ENCODE measurements around the gene IFI6. TPM values are rescaled to one million over a fixed set of nuclear protein-coding genes. Genes with fewer than 3 reads are reported as not detected.
A peak's percentile ranks its signal among the peaks of the same experiment; 100 is the strongest.
"Not testable (repeated sequence)": the region's sequence is repeated elsewhere in the genome, so short reads cannot be mapped to it uniquely, and the experiment has no call there.

IFI6 gene
- total RNA-seq, 2 donors from 2014 or later: 18.0 to 25.1 TPM

- no peaks in the 10 kb centered on the region for H3K9me3 ChIP-seq
- H3K27me3 ChIP-seq: peaks cover 23% of the 10 kb centered on the region
- H3K27ac ChIP-seq: peak overlapping the region; percentile 23
- DNase-seq: no peak
- no peak for TF ChIP-seq CTCF (IDR thresholded peaks at IDR 0.05)
- H3K4me3 ChIP-seq: no peak overlapping the region
- no peak overlapping the region for H3K9ac ChIP-seq (ENCODE audit: low read depth in 2 of 2, low read length in 2 of 2)
- no peaks in the 10 kb centered on the region for H3K36me3 ChIP-seq
- intact Hi-C loops (cut with DNase I): no loop called here
- H3K4me1 ChIP-seq: no peaks in the 10 kb centered on the region
Measured at GRCh38 chr1:27633298-27633610, 38.7 kb downstream of the IFI6 start.

DNA sequence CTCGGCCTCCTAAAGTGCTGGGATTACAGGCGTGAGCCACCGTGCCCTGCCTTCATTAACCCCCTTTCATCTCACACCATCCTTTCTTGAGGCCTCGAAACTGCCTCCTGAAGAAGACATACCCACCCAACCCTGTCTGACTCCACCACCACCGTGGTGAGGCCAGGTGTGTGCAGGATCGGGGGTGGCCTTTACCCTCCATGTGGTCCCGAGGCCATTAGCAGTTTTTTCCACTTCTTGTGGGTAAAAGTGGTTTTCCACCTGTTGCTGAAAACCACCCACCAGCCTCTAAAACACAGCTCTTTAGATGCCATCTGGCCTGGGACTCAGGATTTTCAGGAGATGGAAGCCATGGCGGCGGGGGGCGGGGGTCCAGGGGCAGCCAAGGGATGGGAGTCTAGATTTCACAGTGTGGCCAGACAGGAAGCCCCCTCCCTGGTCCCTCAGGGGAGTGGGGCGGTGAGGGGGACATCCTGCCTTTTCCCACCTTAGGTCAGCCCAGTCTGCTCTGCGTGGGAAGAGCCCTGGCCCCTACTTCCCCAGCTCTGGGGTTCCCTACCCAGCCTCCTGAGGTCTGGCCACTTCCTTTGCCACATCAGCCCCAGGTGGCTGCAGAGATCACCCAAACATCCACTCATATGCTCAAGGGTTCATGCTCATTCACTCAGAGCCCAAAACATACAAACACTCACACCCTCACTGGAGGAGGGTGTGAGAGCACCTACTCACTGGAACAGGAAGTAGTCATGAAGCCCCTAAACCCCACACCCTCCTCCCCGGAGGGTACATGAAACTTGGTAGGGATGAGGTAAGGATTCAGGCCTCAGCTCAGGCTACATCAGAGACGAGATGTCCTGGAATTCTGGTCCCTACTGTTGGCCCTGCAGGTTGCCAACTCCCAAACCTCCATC, 39.4 kb downstream of the IFI6 start:
- peak overlapping the region; percentile 23 for H3K27ac ChIP-seq
- no peaks in the 10 kb centered on the region for H3K36me3 ChIP-seq
- peaks cover 23% of the 10 kb centered on the region for H3K27me3 ChIP-seq
- no peak overlapping the region for H3K9ac ChIP-seq (ENCODE audit: low read depth in 2 of 2, low read length in 2 of 2)
- TF ChIP-seq CTCF (IDR thresholded peaks at IDR 0.05): no peak
- no peak overlapping the region for H3K4me3 ChIP-seq
- H3K9me3 ChIP-seq: no peaks in the 10 kb centered on the region
- DNase-seq: no peak
- intact Hi-C loops (cut with DNase I): no loop called here
- H3K4me1 ChIP-seq: no peaks in the 10 kb centered on the region

DNA sequence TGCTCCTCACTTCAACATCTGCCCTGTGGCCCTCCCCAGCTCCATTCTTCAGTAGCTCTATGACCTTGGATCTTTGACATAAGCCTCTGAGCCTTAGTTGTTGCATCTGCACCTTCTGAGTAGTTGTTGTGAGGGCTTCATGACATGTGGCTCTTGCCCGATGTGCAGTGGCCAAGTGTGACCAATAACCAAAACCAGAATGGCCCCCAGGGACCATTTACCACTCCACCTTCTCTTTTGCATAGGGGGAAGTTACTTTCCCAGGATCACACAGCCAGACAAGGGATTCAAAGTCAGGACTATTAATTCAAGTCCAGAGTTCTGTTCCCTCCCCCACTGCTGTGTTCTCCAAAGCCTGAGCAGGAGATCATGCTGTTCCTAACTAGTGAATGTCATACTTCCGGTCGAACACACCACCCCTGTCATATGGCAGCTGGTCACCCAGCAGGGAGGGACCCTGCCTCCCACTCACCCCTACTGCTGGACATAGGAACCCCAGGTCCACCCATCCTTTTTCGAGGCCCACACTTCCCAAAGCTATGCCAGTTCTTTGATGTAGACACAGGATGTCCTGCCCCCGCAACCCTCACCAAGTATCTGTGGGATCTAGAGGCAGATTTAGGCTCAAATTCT, 41.0 kb downstream of the IFI6 start:
- intact Hi-C loops (cut with DNase I): no loop called here
- no peak for DNase-seq
- peaks cover 23% of the 10 kb centered on the region for H3K27me3 ChIP-seq
- H3K9me3 ChIP-seq: no peaks in the 10 kb centered on the region
- no peaks in the 10 kb centered on the region for H3K4me1 ChIP-seq
- no peak for TF ChIP-seq CTCF (IDR thresholded peaks at IDR 0.05)
- H3K9ac ChIP-seq (ENCODE audit: low read depth in 2 of 2, low read length in 2 of 2): no peak overlapping the region
- no peak overlapping the region for H3K4me3 ChIP-seq
- H3K36me3 ChIP-seq: no peaks in the 10 kb centered on the region
- H3K27ac ChIP-seq: peak overlapping the region; percentile 47

DNA sequence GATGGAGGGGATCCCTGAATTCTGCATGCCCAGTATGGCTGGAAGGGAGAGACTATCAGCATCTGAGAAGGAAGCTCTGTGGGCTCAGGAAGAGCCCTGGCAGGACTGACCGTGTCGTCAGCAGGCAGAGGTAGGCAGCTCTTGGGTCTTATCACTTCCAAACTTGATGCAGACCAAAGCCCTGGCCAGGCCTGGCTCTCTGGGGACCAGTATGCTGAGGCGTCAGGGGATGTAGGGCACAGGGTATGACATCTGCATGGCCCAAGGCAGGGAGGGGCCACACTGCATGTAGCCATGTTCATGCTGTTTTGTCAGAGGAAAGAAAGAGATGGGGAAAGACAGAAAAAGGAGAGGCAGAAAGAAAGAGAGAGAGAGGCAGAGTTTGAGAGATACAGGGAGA, 43.3 kb downstream of the IFI6 start:
- Histone ChIP-seq H3K4me1 (no peaks in the 10 kb centered on the region), H3K4me3 (no peak overlapping the region)
- DNase-seq: no peak

GRCh38 chr1:27627733-27628132, 44.3 kb downstream of the IFI6 start:
- H3K9me3 ChIP-seq; H3K36me3 ChIP-seq; H3K9ac ChIP-seq (ENCODE audit: low read depth in 2 of 2, low read length in 2 of 2); intact Hi-C loops (cut with DNase I); H3K4me1 ChIP-seq; DNase-seq; H3K27me3 ChIP-seq; H3K27ac ChIP-seq; H3K4me3 ChIP-seq: not testable (repeated sequence)

More for the DNA sequence above, 43.3 kb downstream of the IFI6 start:
- intact Hi-C loops (cut with DNase I): no loop called here
- H3K27ac ChIP-seq: no peak overlapping the region
- H3K9me3 ChIP-seq: no peaks in the 10 kb centered on the region
- no peak for TF ChIP-seq CTCF (IDR thresholded peaks at IDR 0.05)
- H3K36me3 ChIP-seq: no peaks in the 10 kb centered on the region
- peaks cover 7% of the 10 kb centered on the region for H3K27me3 ChIP-seq
- H3K9ac ChIP-seq (ENCODE audit: low read depth in 2 of 2, low read length in 2 of 2): no peak overlapping the region

DNA sequence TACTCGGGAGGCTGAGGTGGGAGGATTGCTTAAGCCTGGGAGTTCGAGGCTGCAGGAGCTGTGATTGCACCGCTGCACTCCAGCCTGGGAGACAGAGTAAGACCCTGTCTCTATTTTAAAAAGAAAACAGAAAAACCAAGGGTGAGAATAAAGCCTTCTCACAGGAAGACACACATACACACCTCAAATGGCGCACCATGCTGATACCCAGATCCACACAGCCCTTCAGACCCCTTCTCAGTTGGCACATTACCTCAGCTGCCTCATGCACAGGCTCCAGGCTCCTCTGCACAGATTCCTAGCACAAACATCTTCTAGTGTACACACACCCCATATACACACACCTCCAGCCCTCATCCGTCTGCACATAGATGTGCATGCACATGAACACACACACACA, 44.9 kb downstream of the IFI6 start:
- Histone ChIP-seq H3K9ac (ENCODE audit: low read depth in 2 of 2, low read length in 2 of 2) (no peak overlapping the region), H3K9me3 (no peaks in the 10 kb centered on the region), H3K4me3 (no peak overlapping the region), H3K36me3 (no peaks in the 10 kb centered on the region), H3K27ac (no peak overlapping the region), H3K4me1 (no peaks in the 10 kb centered on the region), H3K27me3 (no peaks in the 10 kb centered on the region)
- intact Hi-C loops (cut with DNase I): no loop called here
- DNase-seq: no peak
- no peak for TF ChIP-seq CTCF (IDR thresholded peaks at IDR 0.05)

All from colonic mucosa (tissue), 4 donors.